SK-N-MC (cell line): ENCODE results near the gene APRT.

ENCODE experiments used
- DNase-seq: peaks from one replicate; pipeline ENCODE4 v3.0.0-alpha.2; 2011; ENCODE audit warnings: low read depth, low spot score
- H3K27ac ChIP-seq: fragments of 200-600 bp; sonication (generic); 2 replicates; pipeline ENCODE4 v1.5.1; 2016; ENCODE audit warnings: mixed run types
- H3K36me3 ChIP-seq: fragments of 200-600 bp; sonication (generic); 2 replicates; pipeline ENCODE4 v1.6.1; 2017; ENCODE audit warnings: antibody characterized with exemption, low read length, mixed read lengths; ENCODE audit not compliant: insufficient read depth
- H3K4me3 ChIP-seq: fragments of 200-600 bp; sonication (generic); 2 replicates; pipeline ENCODE4 v1.5.1; 2016
- H3K9ac ChIP-seq: fragments of 200-600 bp; sonication (generic); 2 replicates; pipeline ENCODE4 v1.8.0; 2017; ENCODE audit warnings: mixed run types, mixed read lengths; ENCODE audit not compliant: insufficient read length
- H3K9me3 ChIP-seq: fragments of 200-600 bp; sonication (generic); 2 replicates; pipeline ENCODE4 v1.6.1; 2017; ENCODE audit warnings: low read depth, mild to moderate bottlenecking, antibody characterized with exemption, low read length, moderate library complexity, mixed read lengths
- EZH2 ChIP-seq: fragments of 200-600 bp; sonication (generic); IDR thresholded peaks from one replicate; pipeline ENCODE4 v1.6.1; 2017; ENCODE audit warnings: antibody characterized with exemption
- FOXP2 ChIP-seq: optimal IDR thresholded peaks from 2 replicates; pipeline ENCODE3; 2011; ENCODE audit warnings: mild to moderate bottlenecking, moderate library complexity; ENCODE audit not compliant: insufficient read depth; ENCODE audit errors: extremely low read length, control extremely low read depth
- POLR2AphosphoS5 ChIP-seq: IDR thresholded peaks from 2 replicates; pipeline ENCODE4 v1.6.1; 2012; ENCODE audit warnings: mild to moderate bottlenecking, low read depth, low read length, borderline replicate concordance

The APRT gene

GRCh38 chr16:88839026-88839529 is 27.4 kb upstream of the APRT start:
- no peak for DNase-seq
- Histone ChIP-seq H3K27ac (no peak overlapping the region), H3K9ac (no peak overlapping the region), H3K36me3 (no peaks in the 10 kb centered on the region), H3K4me3 (no peak overlapping the region), H3K9me3 (no peaks in the 10 kb centered on the region)
- no peak for TF ChIP-seq EZH2
- TF ChIP-seq FOXP2: no peak
- no peak for TF ChIP-seq POLR2AphosphoS5

- no peak overlapping the region for H3K9ac ChIP-seq
- H3K9me3 ChIP-seq: no peaks in the 10 kb centered on the region
- TF ChIP-seq POLR2AphosphoS5 (no peak), FOXP2 (no peak), EZH2 (no peak)
- H3K36me3 ChIP-seq: no peaks in the 10 kb centered on the region
- H3K27ac ChIP-seq: no peak overlapping the region
- DNase-seq: no peak
- no peak overlapping the region for H3K4me3 ChIP-seq
These were observed 26.8 kb upstream of the APRT start for GRCh38 chr16:88838566-88838965.

DNA sequence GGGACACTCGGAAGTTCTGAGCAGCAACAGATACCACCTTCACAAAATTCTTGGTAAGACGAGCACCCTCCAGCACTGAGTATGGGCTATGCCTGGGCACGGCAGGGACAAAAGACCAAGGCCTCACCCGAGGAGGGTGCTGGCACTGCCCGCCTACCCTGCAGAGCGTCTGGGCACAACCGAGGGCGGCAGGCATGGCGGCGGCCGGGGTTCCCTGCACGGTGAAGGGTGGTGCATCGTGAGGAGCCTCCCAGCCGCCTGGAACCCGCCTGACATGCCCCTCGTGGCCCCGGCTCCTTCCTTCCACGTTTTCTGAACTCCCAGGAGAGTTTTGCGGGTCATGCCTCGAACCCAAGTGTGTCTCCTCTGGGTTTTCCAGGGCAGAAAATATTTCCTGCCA is 26.1 kb upstream of the APRT start:
- no peak overlapping the region for H3K9ac ChIP-seq
- TF ChIP-seq EZH2: no peak
- no peak for TF ChIP-seq POLR2AphosphoS5
- no peak for TF ChIP-seq FOXP2
- H3K9me3 ChIP-seq: no peaks in the 10 kb centered on the region
- H3K36me3 ChIP-seq: no peaks in the 10 kb centered on the region
- H3K27ac ChIP-seq: no peak overlapping the region
- H3K4me3 ChIP-seq: no peak overlapping the region
- DNase-seq: no peak

DNA sequence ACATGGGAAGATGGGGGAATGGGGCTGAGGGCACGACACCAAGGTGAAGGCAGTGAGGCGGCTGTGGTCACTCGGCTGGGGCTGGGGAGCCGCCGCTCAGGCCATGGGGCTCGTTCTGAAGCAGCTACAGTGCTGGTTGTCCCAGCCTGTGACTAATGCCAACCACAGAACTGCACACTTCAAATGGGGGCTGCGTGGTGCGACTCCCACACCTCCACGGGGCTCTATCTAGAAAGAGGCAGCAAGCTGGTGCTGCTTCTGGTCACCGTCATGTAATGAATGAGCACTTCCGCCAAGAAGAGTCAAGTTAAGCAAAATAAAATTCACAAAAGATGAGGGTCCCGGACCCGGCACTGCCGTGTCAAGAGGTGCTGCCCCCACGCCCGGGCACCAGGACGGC is 25.1 kb upstream of the APRT start:
- H3K36me3 ChIP-seq: no peaks in the 10 kb centered on the region
- no peak overlapping the region for H3K9ac ChIP-seq

DNA sequence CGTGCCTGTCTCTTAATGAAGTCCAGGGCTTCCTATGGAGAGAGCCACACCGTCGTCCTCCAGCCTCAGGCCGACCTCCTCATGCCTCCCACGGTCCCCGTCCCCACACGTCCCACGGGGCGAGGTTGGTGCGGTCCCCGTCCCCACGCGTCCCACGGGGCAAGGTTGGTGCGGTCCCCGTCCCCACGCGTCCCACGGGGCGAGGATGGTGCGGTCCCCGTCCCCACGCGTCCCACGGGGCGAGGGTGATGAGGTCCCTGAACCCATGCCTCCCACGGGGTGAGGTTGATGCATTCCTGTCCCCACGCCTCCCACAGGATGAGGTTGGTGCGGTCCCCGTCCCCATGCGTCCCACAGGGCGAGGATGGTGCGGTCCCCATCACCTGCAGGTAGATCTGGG is 24.1 kb upstream of the APRT start:
- DNase-seq: no peak
- no peak overlapping the region for H3K27ac ChIP-seq
- no peak overlapping the region for H3K9ac ChIP-seq
- no peak overlapping the region for H3K4me3 ChIP-seq
- no peaks in the 10 kb centered on the region for H3K36me3 ChIP-seq
- TF ChIP-seq EZH2 (no peak), FOXP2 (no peak), POLR2AphosphoS5 (no peak)
- H3K9me3 ChIP-seq: no peaks in the 10 kb centered on the region

More for the DNA sequence above, 25.1 kb upstream of the APRT start:
- TF ChIP-seq EZH2: no peak
- TF ChIP-seq FOXP2: no peak
- no peak for TF ChIP-seq POLR2AphosphoS5
- H3K9me3 ChIP-seq: no peaks in the 10 kb centered on the region
- no peak overlapping the region for H3K27ac ChIP-seq
- no peak for DNase-seq
- H3K4me3 ChIP-seq: no peak overlapping the region

DNA sequence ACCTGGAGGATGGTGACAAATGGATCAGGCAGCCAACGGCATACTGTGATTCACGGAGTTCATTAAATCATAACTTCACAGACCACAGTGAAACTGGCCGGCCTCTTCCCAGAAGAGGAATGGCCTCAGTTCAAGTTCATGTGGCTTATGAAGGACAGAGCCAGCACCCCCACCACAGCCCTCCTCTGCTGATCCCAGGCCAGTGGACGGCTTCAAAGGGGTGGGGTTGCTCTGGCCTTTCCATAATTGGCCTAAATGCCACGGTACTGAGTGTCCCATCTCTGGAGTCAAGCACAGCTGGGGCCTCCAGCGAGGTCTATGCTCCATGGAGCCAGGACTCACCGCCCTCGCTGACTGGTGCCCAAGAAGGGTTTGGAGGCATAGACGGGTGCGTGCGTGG is 23.7 kb upstream of the APRT start:
- no peak overlapping the region for H3K4me3 ChIP-seq
- H3K9me3 ChIP-seq: no peaks in the 10 kb centered on the region
- no peak overlapping the region for H3K27ac ChIP-seq
- DNase-seq: no peak
- H3K36me3 ChIP-seq: no peaks in the 10 kb centered on the region
- no peak for TF ChIP-seq POLR2AphosphoS5
- no peak overlapping the region for H3K9ac ChIP-seq

DNA sequence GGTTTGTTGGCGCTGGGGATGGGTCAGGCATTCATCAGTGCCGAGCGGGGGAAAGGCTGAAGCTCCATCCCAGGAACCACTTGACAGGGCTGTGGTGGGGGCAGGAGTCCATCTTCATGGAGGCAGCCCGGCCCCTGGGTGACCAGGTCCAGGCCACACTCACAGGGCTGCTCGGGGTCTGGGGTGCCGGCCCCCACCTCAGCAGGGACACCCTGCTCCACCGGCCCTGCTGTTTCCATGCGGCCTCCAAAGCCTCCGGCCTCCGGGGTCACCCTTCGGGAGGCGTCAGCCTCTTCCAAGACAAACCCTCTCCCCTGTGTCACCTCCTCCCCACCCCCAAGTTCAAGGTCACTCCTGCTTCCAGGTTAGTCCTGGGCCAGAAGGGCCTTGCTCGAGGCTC is 22.9 kb upstream of the APRT start:
- no peak for DNase-seq
- no peak for TF ChIP-seq FOXP2
- no peak for TF ChIP-seq POLR2AphosphoS5
- TF ChIP-seq EZH2: no peak
- H3K4me3 ChIP-seq: no peak overlapping the region
- no peaks in the 10 kb centered on the region for H3K9me3 ChIP-seq
- H3K27ac ChIP-seq: no peak overlapping the region
- H3K36me3 ChIP-seq: no peaks in the 10 kb centered on the region
- no peak overlapping the region for H3K9ac ChIP-seq

- H3K9ac ChIP-seq: no peak overlapping the region
- no peak overlapping the region for H3K27ac ChIP-seq
These were observed 21.4 kb upstream of the APRT start for GRCh38 chr16:88833086-88833485.

DNA sequence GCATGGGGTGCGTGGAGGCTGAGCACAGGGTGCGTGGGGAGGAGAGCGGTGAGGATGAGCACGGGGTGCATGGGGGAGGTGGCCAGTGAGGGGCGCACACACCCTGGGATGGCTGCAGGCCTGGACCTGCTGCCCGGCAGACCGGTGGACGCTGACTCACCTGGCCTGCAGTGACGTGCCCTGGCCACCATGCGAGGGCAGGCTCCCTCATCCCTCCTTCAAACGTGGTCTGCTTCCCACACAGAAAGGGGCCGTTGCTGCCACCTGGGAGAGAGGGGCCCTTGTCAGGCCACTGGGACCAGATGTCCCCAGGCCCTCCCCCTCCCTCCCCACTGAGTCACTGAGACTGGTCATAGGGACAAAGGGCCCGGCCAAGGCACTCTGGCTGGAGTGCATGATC is 20.1 kb upstream of the APRT start:
- Histone ChIP-seq H3K4me3 (no peak overlapping the region), H3K9ac (no peak overlapping the region), H3K27ac (no peak overlapping the region), H3K9me3 (no peaks in the 10 kb centered on the region), H3K36me3 (no peaks in the 10 kb centered on the region)
- no peak for DNase-seq
- TF ChIP-seq FOXP2: no peak
- TF ChIP-seq POLR2AphosphoS5: no peak
- no peak for TF ChIP-seq EZH2

More at GRCh38 chr16:88833086-88833485, 21.4 kb upstream of the APRT start:
- no peak for DNase-seq
- Histone ChIP-seq H3K4me3 (no peak overlapping the region), H3K36me3 (no peaks in the 10 kb centered on the region), H3K9me3 (no peaks in the 10 kb centered on the region)
- TF ChIP-seq POLR2AphosphoS5 (no peak), FOXP2 (no peak), EZH2 (no peak)

- no peaks in the 10 kb centered on the region for H3K36me3 ChIP-seq
- no peak for DNase-seq
- no peak overlapping the region for H3K4me3 ChIP-seq
- no peak overlapping the region for H3K9ac ChIP-seq
- no peaks in the 10 kb centered on the region for H3K9me3 ChIP-seq
- H3K27ac ChIP-seq: no peak overlapping the region
- TF ChIP-seq EZH2 (no peak), POLR2AphosphoS5 (no peak), FOXP2 (no peak)
These were observed 19.1 kb upstream of the APRT start for GRCh38 chr16:88830783-88831182.
